ENCODE data around the gene ACVR2A. TPM values are rescaled to one million over a fixed set of nuclear protein-coding genes. Genes with fewer than 3 reads are reported as not detected.

The ACVR2A gene
- total and polyA plus RNA-seq, 5 donors from 2014 or later: 0.87 to 12.4 (median 4.1) TPM

DNA sequence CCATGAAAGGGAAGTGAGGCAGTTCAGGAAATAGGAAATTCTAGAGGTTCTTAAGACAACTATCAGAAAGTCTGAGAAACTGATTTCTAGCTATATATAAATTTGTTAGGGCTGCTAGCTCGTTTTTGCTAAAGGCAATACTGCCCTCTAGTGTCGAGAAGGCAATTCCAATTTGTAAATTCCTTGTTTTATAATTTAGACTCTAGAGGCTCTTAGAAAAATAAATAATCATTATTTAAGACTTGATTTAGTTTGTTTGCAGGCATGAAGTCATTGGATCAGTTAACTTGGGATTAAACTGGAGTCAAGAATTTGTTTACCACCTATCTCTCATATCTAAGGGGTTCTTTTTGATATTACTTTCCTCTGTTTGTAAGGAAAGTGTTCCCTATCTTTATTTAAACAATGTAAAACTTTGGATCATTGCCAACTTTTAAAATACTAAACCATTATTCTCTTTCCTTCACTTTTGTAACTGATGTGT lies 66.2 kb downstream of the ACVR2A start:
- Histone ChIP-seq H3K27me3 (ENCODE audit: control insufficient read depth, insufficient read depth, low read length) (no peaks in the 10 kb centered on the region), H3K4me3 (ENCODE audit: low read depth, low read length) (no peak overlapping the region), H3K9me3 (ENCODE audit: control insufficient read depth in 2 of 2, low read length in 2 of 2) (no peaks in the 10 kb centered on the region), H3K27ac (ENCODE audit: insufficient read depth, low read length, poor library complexity, severe bottlenecking) (no peak overlapping the region), H3K36me3 (ENCODE audit: control insufficient read depth, insufficient read depth, low read length) (no peaks in the 10 kb centered on the region), H3K4me1 (ENCODE audit: control insufficient read depth, insufficient read depth, low read length, poor library complexity, severe bottlenecking) (no peaks in the 10 kb centered on the region)
- ATAC-seq (ENCODE audit: low read depth in 2 of 2): no peak
- no peaks in the 10 kb centered on the region for H3K4me1 Mint-ChIP-seq
- peak; percentile 9 to 69 (median 58) for DNase-seq
- peaks cover 4% of the 10 kb centered on the region for H3K27me3 Mint-ChIP-seq
- H3K9me3 Mint-ChIP-seq: no peaks in the 10 kb centered on the region
- H3K4me3 Mint-ChIP-seq: no peak overlapping the region
- no peaks in the 10 kb centered on the region for H3K36me3 Mint-ChIP-seq
- no peak overlapping the region for H3K27ac Mint-ChIP-seq

DNA sequence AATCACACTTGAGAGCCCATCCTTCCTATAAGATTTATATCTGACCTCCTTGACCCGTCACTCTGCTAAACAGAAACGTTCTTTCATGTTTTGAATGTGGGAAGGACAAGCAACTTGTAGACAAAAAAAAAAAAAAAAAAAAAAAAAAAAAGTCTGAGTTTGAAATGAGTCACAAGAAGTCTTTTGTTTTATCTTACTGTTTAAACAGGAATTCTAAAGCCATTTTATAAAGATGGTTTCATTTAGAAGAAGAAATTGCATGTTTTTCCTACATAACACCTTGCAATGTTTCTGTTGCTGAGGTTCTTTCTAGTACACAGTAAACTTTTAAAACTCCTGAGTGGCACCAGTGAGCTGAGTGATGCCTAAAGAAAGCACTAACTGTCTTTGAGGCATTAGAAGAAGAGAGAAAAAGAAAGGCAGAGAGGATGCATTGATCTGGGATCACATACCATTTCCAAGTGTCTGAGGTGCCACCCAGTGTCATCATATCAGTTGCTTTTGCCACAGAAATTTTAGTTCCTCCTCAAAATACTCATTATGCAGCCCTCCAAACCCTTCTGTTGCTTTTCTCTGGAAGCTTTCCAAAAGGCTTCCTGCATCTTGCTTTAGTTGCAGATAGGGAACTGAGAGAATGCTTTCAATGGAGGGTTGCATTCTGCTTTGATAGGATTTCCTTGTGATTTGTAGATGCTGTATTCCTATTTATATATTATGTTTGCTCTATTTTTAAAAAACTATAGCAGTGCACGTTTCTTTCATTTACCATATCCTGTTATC lies 69.1 kb downstream of the ACVR2A start:
- H3K4me1 ChIP-seq (ENCODE audit: control insufficient read depth, insufficient read depth, low read length, poor library complexity, severe bottlenecking): no peaks in the 10 kb centered on the region
- no peak for ATAC-seq (ENCODE audit: low read depth in 2 of 2)
- peaks cover 4% of the 10 kb centered on the region for H3K27me3 Mint-ChIP-seq
- peaks cover 4% of the 10 kb centered on the region for H3K36me3 Mint-ChIP-seq
- H3K27ac ChIP-seq (ENCODE audit: insufficient read depth, low read length, poor library complexity, severe bottlenecking): no peak overlapping the region
- H3K4me1 Mint-ChIP-seq: no peaks in the 10 kb centered on the region
- no peaks in the 10 kb centered on the region for H3K9me3 ChIP-seq (ENCODE audit: control insufficient read depth in 2 of 2, low read length in 2 of 2)
- H3K4me3 ChIP-seq (ENCODE audit: low read depth, low read length): no peak overlapping the region
- H3K4me3 Mint-ChIP-seq: no peak overlapping the region
- no peak overlapping the region for H3K27ac Mint-ChIP-seq
- no peaks in the 10 kb centered on the region for H3K36me3 ChIP-seq (ENCODE audit: control insufficient read depth, insufficient read depth, low read length)
- no peaks in the 10 kb centered on the region for H3K27me3 ChIP-seq (ENCODE audit: control insufficient read depth, insufficient read depth, low read length)
- no peak for DNase-seq
- H3K9me3 Mint-ChIP-seq: no peaks in the 10 kb centered on the region

DNA sequence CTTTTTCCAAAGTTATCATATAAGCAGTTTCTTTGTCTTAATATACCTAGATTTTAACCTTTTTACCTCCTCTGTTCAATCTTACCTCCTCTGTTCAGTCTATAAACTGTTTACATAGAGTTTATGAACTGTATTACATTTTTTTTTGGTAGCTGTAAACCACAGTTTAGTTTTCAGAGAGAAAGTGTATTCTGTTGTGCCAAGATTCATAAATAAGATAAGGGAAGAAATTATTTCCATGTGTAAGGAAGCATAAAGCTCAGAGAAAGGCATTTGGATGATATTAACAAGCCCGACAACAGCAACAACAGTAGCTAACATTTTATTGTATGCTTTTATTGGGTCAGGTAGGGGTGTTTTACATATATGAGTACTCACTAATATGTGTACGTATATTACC lies 71.2 kb downstream of the ACVR2A start:
- Histone ChIP-seq H3K27me3 (ENCODE audit: control insufficient read depth, insufficient read depth, low read length) (no peaks in the 10 kb centered on the region), H3K4me3 (ENCODE audit: low read depth, low read length) (no peak overlapping the region), H3K9me3 (ENCODE audit: control insufficient read depth in 2 of 2, low read length in 2 of 2) (no peaks in the 10 kb centered on the region), H3K36me3 (ENCODE audit: control insufficient read depth, insufficient read depth, low read length) (no peaks in the 10 kb centered on the region), H3K4me1 (ENCODE audit: control insufficient read depth, insufficient read depth, low read length, poor library complexity, severe bottlenecking) (no peaks in the 10 kb centered on the region), H3K27ac (ENCODE audit: insufficient read depth, low read length, poor library complexity, severe bottlenecking) (no peak overlapping the region)
- Mint-ChIP-seq H3K4me3 (no peak overlapping the region), H3K27me3 (peaks cover 4% of the 10 kb centered on the region), H3K36me3 (peaks cover 12% of the 10 kb centered on the region), H3K4me1 (peaks cover 0 to 5% (median 0%) of the 10 kb centered on the region in 4 donors), H3K27ac (no peak overlapping the region), H3K9me3 (no peaks in the 10 kb centered on the region)
- DNase-seq: no peak
- ATAC-seq (ENCODE audit: low read depth in 2 of 2): no peak

DNA sequence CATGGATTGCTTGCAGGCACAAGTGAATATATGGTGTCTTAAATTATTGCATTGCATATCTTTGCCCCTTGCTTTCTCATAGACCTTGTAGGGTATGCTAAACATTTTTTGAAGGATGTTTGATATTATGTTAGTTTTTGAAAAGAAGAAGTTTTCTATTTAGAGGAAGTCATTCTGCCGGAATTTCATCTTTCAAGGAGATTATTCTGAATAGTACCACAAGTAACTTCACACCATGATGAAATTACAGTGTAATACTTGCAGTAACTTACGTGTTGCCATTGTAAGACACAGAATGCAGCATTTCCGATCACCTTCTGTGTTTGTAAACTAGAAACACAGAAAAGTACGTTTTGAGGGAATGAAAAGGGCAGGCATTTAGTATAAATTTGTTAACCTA lies 71.9 kb downstream of the ACVR2A start:
- no peak overlapping the region for H3K4me3 Mint-ChIP-seq
- H3K36me3 Mint-ChIP-seq: peaks cover 12% of the 10 kb centered on the region
- peaks cover 0 to 5% (median 0%) of the 10 kb centered on the region in 4 donors for H3K4me1 Mint-ChIP-seq
- Histone ChIP-seq H3K36me3 (ENCODE audit: control insufficient read depth, insufficient read depth, low read length) (no peaks in the 10 kb centered on the region), H3K27ac (ENCODE audit: insufficient read depth, low read length, poor library complexity, severe bottlenecking) (no peak overlapping the region), H3K27me3 (ENCODE audit: control insufficient read depth, insufficient read depth, low read length) (no peaks in the 10 kb centered on the region), H3K9me3 (ENCODE audit: control insufficient read depth in 2 of 2, low read length in 2 of 2) (no peaks in the 10 kb centered on the region), H3K4me3 (ENCODE audit: low read depth, low read length) (no peak overlapping the region), H3K4me1 (ENCODE audit: control insufficient read depth, insufficient read depth, low read length, poor library complexity, severe bottlenecking) (no peaks in the 10 kb centered on the region)
- H3K27me3 Mint-ChIP-seq: peaks cover 4% of the 10 kb centered on the region
- DNase-seq (no peak), ATAC-seq (ENCODE audit: low read depth in 2 of 2) (no peak)
- H3K27ac Mint-ChIP-seq: no peak overlapping the region
- H3K9me3 Mint-ChIP-seq: no peaks in the 10 kb centered on the region

DNA sequence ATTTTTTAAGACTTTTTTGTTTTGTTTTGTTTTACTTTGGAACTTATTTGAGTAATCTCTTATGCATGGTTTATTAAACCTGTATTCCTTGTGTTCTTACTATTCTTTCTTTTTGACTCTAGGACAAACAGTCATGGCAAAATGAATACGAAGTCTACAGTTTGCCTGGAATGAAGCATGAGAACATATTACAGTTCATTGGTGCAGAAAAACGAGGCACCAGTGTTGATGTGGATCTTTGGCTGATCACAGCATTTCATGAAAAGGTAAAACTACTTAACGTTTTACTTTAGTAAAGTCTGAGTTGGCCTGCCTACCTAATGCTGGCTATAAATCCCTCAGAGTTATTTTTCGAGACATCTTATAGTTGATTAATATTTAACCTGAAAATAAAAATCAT lies 72.3 kb downstream of the ACVR2A start:
- Mint-ChIP-seq H3K4me3 (no peak overlapping the region), H3K27me3 (peaks cover 4% of the 10 kb centered on the region), H3K36me3 (peaks cover 12% of the 10 kb centered on the region), H3K4me1 (peaks cover 0 to 5% (median 0%) of the 10 kb centered on the region in 4 donors), H3K27ac (no peak overlapping the region), H3K9me3 (no peaks in the 10 kb centered on the region)
- no peaks in the 10 kb centered on the region for H3K27me3 ChIP-seq (ENCODE audit: control insufficient read depth, insufficient read depth, low read length)
- no peak overlapping the region for H3K27ac ChIP-seq (ENCODE audit: insufficient read depth, low read length, poor library complexity, severe bottlenecking)
- H3K9me3 ChIP-seq (ENCODE audit: control insufficient read depth in 2 of 2, low read length in 2 of 2): no peaks in the 10 kb centered on the region
- no peak for ATAC-seq (ENCODE audit: low read depth in 2 of 2)
- H3K4me3 ChIP-seq (ENCODE audit: low read depth, low read length): no peak overlapping the region
- no peaks in the 10 kb centered on the region for H3K4me1 ChIP-seq (ENCODE audit: control insufficient read depth, insufficient read depth, low read length, poor library complexity, severe bottlenecking)
- H3K36me3 ChIP-seq (ENCODE audit: control insufficient read depth, insufficient read depth, low read length): no peaks in the 10 kb centered on the region
- no peak for DNase-seq

DNA sequence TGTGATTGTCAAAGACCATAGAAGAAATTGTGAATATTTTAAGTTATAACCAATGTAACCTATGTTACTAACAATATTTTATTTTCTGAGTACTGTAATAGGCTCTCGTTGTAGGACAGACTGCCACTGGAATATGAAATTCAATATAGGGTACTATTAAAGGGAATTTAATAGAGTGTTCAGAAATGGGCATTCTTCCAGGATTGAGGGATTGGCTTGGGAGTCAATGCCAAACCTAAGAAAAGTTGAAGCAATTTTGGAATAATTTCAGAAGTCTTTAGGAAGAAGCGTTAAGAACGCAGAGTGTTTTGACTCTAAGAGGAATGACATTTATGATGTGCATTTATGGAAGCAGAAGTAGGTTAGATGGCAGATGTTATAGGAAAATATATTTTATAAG lies 79.0 kb downstream of the ACVR2A start:
- H3K36me3 ChIP-seq (ENCODE audit: control insufficient read depth, insufficient read depth, low read length): peaks cover 4% of the 10 kb centered on the region
- no peak overlapping the region for H3K27ac ChIP-seq (ENCODE audit: insufficient read depth, low read length, poor library complexity, severe bottlenecking)
- H3K9me3 ChIP-seq (ENCODE audit: control insufficient read depth in 2 of 2, low read length in 2 of 2): no peaks in the 10 kb centered on the region
- Mint-ChIP-seq H3K9me3 (no peaks in the 10 kb centered on the region), H3K4me1 (peaks cover 6 to 13% (median 9%) of the 10 kb centered on the region in 4 donors), H3K27me3 (no peaks in the 10 kb centered on the region), H3K4me3 (no peak overlapping the region), H3K36me3 (peaks cover 12% of the 10 kb centered on the region), H3K27ac (peak overlapping the region in 1 of 3 donors; percentile 49)
- H3K27me3 ChIP-seq (ENCODE audit: control insufficient read depth, insufficient read depth, low read length): no peaks in the 10 kb centered on the region
- H3K4me3 ChIP-seq (ENCODE audit: low read depth, low read length): no peak overlapping the region
- ATAC-seq (ENCODE audit: low read depth in 2 of 2) (no peak), DNase-seq (no peak)
- H3K4me1 ChIP-seq (ENCODE audit: control insufficient read depth, insufficient read depth, low read length, poor library complexity, severe bottlenecking): no peaks in the 10 kb centered on the region

DNA sequence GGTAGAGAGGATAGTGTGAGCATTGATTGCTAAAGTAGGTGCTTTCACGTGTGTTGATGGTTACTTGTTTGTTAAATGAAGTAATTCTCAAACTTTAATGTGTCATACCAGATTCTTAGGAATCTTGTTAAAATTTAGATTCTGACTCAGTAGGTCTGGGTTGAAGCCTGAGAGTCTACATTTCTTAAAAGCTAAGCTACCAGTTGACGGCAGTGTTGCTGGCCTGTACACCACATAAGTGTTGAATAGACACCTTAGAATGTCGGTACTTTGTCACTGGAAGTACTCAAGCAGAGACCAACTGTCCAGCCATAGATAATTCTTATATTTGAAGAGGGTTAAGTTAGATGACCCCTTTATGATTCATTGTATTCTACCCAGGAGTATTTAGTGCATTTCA lies 79.8 kb downstream of the ACVR2A start:
- Histone ChIP-seq H3K27me3 (ENCODE audit: control insufficient read depth, insufficient read depth, low read length) (no peaks in the 10 kb centered on the region), H3K4me3 (ENCODE audit: low read depth, low read length) (no peak overlapping the region), H3K4me1 (ENCODE audit: control insufficient read depth, insufficient read depth, low read length, poor library complexity, severe bottlenecking) (no peaks in the 10 kb centered on the region), H3K36me3 (ENCODE audit: control insufficient read depth, insufficient read depth, low read length) (peaks cover 4% of the 10 kb centered on the region), H3K27ac (ENCODE audit: insufficient read depth, low read length, poor library complexity, severe bottlenecking) (no peak overlapping the region), H3K9me3 (ENCODE audit: control insufficient read depth in 2 of 2, low read length in 2 of 2) (no peaks in the 10 kb centered on the region)
- Mint-ChIP-seq H3K9me3 (no peaks in the 10 kb centered on the region), H3K27ac (no peak overlapping the region), H3K27me3 (no peaks in the 10 kb centered on the region), H3K4me3 (no peak overlapping the region), H3K4me1 (peaks cover 6 to 10% (median 8%) of the 10 kb centered on the region in 4 donors), H3K36me3 (peaks cover 8% of the 10 kb centered on the region)
- no peak for DNase-seq
- ATAC-seq (ENCODE audit: low read depth in 2 of 2): no peak

DNA sequence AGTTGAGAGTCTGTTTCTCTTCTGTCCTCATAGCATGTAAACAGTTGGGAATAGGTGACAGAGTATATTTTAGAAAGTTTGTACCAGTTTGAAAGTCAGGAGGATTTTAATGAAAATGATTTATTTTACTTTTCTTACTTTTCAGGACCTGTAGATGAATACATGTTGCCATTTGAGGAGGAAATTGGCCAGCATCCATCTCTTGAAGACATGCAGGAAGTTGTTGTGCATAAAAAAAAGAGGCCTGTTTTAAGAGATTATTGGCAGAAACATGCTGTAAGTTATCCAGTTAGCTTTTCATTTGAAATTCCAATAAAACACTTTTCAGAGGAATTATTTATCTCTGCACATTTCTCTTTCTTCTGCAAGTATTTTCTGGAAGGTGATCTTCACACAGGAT lies 81.1 kb downstream of the ACVR2A start:
- peaks cover 4% of the 10 kb centered on the region for H3K36me3 ChIP-seq (ENCODE audit: control insufficient read depth, insufficient read depth, low read length)
- H3K27me3 Mint-ChIP-seq: no peaks in the 10 kb centered on the region
- no peaks in the 10 kb centered on the region for H3K4me1 ChIP-seq (ENCODE audit: control insufficient read depth, insufficient read depth, low read length, poor library complexity, severe bottlenecking)
- H3K4me1 Mint-ChIP-seq: peaks cover 6 to 10% (median 7%) of the 10 kb centered on the region in 4 donors
- H3K27me3 ChIP-seq (ENCODE audit: control insufficient read depth, insufficient read depth, low read length): no peaks in the 10 kb centered on the region
- H3K36me3 Mint-ChIP-seq: peaks cover 4% of the 10 kb centered on the region
- H3K4me3 ChIP-seq (ENCODE audit: low read depth, low read length): no peak overlapping the region
- no peak overlapping the region for H3K4me3 Mint-ChIP-seq
- no peak overlapping the region for H3K27ac ChIP-seq (ENCODE audit: insufficient read depth, low read length, poor library complexity, severe bottlenecking)
- peak overlapping the region in 2 of 3 donors; percentile 61 to 62 for H3K27ac Mint-ChIP-seq
- no peaks in the 10 kb centered on the region for H3K9me3 ChIP-seq (ENCODE audit: control insufficient read depth in 2 of 2, low read length in 2 of 2)
- no peaks in the 10 kb centered on the region for H3K9me3 Mint-ChIP-seq
- DNase-seq (no peak), ATAC-seq (ENCODE audit: low read depth in 2 of 2) (no peak)

All from CD4-positive, CD25-positive, alpha-beta regulatory T cell (primary cell).